ENCODE measurements around the gene IFFO2.

The IFFO2 gene

GRCh38 chr1:18970762-18971161 is 14.3 kb upstream of the IFFO2 start:
- peak; percentile 13 for DNase-seq

DNA sequence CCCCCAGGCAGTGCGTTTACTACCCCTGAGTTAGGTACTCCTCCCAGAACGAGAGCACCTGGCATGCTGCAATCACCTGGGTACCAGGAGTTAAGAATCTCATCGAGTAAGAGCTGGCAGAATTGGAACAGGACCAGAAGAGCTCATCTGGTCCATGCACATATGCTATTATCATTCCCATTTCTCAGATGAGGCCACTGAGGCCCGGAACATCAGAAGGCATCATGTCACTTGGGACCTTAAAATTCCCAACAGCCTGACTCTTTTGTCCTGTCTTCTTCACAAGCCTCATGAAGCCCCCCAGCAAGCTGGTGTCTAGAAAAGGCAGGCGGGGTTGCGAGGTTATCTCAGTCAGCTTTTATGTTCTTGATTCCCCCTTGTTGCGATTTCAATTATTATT is 13.9 kb upstream of the IFFO2 start:
- DNase-seq: peak; percentile 50

DNA sequence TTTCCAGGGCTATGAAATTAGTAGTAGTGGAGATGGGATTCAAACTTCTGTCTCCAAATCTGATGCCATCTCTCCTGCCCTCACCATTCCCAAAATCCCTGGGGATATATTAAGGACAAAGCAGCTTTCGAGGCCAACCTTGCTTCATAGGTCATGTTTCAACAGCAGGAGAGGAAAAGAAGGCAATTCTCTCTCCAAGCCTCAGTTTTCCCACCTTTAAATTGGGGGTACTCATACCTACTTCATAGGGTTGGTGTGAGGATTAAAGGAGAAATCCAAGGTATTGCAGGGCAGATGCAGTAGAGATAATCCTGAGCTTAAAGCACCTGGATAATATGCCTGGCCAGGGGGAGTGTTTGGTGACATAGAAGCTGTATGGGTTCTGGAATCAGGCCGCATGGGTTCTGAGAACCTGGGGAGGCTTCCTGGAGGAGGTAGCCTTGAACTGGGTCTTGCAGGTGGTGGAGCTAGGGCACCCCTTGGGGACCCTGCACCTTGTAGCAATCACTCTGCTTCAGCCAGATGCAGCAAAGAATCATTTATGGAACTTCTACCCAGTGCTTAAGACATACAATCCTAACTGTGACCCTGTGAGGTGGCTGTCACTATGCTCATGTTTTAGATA is 10.7 kb upstream of the IFFO2 start:
- no peak for DNase-seq

- no peak for DNase-seq
Measured at GRCh38 chr1:18965206-18966173, 9.0 kb upstream of the IFFO2 start.

GRCh38 chr1:18963968-18964367 is 7.5 kb upstream of the IFFO2 start:
- no peak for DNase-seq

DNA sequence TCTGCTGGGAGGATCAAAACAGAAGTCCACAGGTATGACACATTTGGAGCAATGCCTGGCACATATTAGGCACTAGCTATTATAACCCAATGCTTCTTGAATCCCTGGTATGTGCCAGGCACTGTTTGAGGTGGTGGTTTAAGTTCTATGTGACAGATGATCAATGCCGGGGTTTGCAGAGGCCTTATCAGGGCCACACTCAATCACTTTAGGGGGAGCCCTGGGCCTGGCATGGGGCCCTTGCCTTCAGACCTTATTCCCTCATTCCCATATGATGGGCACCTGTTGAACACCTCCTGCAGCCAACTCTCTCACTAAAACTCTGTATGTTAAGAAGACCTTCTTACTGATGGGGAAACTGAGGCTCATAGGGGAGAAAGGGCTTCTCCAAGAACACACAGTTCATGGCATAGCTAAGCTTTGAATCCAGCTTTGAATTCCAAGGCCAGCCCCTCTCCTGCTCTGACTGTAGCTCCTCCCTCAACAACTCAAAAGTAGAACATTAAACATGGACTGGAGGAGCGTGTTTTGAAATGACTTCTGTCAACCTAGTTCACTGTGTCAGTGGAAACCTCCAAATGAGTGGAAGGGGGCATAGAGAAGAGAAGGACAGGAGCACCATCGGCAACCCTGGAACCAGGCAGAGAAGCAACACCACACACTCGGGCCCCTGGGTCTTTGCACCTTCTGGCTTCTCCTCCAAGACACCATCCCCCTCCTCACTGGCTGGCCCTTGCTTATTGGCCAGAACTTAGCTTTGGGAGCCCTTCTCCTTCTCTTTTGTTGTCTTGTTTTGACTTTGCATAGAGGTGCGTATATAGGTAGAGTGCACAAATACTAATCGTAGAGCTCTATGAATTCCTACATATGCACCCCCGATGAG is 6.6 kb upstream of the IFFO2 start:
- no peak for DNase-seq

DNA sequence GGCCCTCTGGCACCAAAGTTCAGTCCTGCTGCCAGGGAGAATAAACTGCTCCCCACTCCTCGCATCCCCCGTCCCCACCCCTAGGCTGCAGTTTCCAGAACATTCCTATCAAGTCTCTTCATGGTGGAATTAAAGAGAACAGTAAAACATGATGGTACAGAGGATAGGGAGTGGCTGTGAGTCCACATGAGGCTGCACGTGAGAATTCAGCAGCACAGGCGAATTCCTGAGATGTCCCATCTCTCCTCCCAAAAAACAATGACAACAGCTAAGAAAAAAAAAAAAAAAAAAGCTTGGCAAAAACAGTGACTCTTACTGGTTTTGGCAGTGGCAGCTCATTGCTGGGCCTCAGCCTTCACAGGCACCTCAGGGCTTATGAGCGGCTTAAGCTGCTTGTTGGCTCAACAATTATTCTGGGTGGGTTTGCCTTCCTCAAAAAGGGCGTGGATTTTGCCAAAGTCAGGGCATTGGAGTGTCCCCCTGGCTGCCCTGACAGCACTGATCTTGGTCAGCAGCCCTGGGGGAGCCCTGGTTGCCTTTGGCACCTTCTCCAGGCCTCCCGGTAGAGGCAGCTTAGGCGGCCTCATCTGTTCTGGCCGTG is 5.7 kb upstream of the IFFO2 start:
- no peak for DNase-seq

DNA sequence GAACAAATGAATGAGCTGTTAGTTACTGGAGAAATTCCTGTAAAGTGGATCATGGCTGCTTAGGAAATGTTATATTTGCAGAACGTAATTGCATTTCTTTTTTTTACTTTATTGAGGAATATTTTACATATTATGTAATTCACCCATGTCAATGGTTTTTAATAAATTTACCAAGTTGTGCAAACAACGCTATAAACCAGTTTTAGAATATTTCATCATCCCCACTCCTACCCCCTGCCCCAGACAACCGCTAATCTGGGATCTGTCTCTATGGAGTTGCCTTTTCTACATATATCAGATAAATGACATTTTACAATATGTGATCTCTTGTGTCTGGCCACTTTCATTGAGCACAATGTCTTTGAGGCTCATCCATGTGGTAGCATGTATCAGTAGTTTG is 4.3 kb upstream of the IFFO2 start:
- no peak for DNase-seq

- DNase-seq: peak; percentile 47
Measured at GRCh38 chr1:18960409-18960808, 3.9 kb upstream of the IFFO2 start.

DNA sequence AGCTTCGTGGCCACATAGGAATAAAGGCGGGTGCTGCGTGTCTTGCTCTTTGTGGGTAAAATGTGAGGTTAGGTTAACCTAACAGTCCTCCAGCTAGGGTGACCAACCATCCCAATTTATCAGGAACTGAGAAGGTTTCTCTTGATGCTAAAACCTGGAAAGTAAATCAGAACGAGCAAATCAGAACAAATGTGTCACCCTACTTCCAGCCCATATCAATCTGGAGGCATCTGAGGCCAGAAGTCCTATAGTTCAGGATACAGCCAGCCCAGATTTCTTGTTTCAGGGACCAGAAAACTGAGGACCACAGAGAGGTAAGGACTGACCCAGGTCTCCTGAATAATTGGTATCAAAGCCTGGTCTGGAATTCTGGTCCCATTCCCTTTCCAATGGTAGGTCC is 3.1 kb upstream of the IFFO2 start:
- no peak for DNase-seq

- DNase-seq: no peak
Measured at GRCh38 chr1:18957532-18958300, 1.2 kb upstream of the IFFO2 start.

DNA sequence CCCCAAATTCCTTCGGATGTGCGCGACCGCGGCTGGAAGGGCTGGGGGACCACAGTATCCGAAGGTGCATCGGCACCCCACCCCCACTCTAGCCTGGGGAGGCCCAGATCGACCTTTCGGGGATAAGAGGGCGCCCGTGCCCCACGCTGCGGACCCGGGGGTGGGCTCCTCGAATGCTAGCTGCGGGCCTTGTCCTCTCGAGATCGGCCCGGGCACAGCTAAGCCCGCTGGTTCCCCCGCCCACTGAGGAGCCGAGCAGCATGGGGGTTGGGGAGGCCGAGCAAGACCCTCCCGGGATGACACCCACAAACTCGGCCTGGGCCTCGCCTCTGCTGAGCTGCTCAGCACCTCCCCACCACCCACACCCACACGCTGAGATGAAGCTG is 653 bp upstream of the IFFO2 start:
- no peak for DNase-seq

DNA sequence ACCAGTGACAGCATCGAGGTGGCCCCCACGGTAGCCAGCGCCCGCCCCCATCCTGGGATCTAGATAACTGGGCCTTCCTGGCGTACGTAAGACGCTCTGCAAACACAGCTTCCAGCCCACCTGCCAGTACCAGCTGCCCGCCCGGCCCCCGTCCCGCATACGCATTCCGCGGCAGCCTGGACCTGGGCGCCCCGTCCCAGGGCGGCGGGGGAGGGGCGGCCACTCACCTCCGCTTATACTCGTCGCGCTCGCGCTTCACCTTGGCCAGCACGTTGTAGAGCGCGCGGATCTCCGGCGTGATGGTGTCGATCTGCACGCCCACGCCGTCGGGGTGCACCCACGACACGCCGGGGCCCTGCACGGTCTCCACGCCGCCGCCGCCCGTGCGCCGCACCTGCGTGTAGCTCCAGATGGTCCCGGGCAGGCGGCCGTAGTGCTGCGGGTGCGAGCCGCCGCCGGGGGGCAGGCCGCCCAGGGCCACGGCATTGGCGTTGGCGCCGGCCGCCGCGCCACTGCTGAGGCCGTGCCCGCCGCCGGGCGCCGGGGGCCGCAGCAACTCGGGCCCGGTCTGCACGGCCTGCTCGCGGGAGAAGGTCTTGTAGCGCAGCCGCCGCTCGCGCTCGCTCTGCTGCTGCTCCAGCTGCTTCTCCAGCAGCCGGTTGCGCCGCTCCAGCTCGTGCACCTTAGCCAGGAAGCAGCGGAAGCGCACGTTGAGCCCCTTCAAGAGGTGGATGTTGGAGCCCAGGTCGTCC is 859 bp downstream of the IFFO2 start:
- peak; percentile 86 for DNase-seq

DNA sequence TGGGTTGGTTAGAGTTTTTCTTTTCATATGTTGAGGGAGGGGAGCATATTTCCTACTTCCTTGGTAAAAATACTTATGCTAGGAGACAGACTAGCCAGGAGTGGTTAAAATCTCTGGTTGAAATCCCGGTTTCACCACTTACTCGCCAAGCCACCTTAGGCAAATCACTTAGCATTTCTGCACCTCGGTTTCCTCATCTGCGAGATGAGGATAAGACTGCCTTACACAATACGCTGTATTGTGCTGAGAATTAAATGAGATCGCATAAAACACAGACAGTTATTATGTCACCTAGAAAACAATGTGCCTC is 1.4 kb downstream of the IFFO2 start:
- no peak for DNase-seq

DNA sequence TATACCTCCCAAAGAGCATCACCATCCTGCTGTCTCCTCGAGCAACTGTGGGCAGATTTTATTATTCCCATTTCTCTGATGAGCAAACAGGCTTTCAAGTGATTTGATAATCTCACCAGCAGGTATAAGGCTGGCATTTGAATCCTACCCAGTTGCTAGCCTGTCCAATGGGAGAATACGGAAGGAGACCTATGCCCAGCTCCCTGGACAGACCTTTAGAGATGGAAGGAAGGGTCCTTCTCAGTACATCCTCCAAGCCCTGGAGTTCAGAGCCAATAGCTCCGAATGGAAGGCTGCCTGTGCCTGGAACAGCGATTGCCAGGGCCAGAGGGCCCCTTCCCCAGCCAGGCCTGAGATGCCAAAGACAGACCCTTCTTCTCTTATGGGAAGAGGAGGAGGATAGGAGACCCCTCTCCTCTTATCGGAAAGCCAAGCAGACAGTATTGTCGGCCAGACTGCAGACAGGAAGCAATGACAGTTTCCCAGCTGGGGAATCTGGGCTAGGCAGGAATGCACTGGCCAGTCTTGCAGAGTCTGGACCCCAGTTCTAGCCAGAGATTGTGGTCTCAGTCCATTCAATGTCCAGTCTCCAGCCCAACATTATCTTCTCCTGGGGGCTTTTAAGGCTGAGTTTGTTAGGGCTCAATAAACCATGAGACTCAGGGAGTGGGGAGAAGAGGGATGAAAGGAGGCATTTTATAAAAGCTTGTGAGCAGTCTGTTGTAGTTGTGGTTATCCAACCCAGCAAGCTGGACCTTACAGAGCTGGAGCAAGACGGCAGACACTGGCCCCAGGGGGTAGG is 2.0 kb downstream of the IFFO2 start:
- no peak for DNase-seq

DNA sequence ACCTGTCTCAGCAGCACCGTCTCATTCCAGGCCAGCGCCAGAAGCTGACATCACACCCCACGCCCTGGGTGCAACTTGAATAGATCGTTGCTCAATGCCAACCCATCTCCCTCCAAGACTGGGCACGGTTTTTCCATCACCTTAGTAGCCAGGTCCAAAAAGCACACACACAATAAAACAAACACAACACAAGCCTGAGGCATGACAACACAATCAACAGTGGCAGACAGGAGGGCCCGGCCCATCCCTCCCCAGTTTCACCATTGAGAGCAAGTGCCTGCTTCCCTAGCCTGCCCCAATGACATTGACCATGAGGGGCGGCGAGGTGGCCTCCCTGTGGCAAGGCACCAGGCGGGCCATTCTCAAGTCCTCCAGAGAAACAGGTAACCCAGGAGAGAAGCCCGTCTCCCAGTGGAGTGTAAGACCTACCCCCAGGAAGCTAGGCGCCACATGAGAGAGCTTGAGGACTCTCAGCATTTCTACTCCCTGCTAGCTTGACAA is 2.7 kb downstream of the IFFO2 start:
- DNase-seq: no peak

DNA sequence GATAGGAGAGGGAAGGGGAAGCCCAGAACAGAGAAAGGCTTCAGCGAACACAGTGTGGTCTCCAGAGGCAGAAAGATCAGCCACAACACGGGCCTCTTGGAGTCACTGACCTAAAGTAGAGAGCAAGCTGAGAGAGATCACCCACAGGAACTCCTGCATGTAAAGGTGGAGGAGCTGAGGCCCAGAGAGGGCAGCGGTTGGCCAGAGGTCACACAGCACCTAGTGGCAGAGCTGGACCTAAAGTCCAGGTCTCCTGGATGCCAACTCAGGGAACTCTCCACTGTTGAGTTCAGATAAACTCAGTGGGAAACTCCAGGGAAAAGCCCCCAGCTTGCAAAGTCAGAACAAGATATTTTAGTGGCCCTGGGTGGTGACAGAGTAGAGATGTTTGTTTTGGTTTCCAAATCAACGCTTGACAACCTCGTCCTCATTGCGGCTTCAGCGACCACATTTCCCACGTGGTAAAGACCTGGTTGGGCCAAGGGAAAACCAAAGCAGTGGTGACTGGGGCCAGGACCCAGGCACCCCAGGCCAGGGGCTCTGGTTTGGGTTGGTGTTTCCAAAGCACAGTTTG is 4.6 kb downstream of the IFFO2 start:
- DNase-seq: peak; percentile 92

- peak; percentile 70 for DNase-seq
Measured at GRCh38 chr1:18951416-18951815, 5.1 kb downstream of the IFFO2 start.

DNA sequence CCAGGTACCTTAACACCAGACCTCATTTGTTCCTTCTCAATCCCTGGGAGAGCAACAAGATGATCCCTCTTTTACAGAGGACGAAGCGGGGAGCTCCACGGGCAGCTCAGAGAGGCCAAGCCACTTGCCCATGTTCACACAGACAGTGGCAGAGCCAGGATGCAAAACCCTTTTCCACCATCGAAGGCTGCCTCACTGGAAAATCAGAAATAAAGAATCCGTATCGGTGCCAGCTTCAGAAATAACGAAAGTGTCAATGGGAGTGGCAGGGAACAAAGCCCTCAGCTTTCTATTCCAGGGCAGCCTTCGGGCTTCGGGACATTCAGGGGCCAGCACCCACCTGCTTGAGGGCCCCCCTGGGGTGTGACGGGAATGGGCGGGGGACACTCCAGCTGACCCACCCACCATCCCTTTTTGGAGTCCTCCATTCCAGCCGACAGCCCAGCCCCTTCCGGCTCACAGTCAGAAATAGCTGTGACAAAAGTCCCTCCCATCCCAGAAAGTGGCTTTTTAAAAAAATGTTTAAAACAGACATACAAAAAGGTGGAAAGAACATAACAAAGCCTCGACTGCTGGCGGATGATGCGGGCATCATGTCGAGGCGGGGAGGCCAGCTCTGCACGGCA is 6.0 kb downstream of the IFFO2 start:
- peak; percentile 82 for DNase-seq
